ENCODE results near the gene BMPER. TPM values are rescaled to one million over a fixed set of nuclear protein-coding genes. Genes with fewer than 3 reads are reported as not detected.

BMPER gene
- total and polyA plus RNA-seq, 2 experiments from 2014 or later = 4.5 to 6.3 TPM

DNA sequence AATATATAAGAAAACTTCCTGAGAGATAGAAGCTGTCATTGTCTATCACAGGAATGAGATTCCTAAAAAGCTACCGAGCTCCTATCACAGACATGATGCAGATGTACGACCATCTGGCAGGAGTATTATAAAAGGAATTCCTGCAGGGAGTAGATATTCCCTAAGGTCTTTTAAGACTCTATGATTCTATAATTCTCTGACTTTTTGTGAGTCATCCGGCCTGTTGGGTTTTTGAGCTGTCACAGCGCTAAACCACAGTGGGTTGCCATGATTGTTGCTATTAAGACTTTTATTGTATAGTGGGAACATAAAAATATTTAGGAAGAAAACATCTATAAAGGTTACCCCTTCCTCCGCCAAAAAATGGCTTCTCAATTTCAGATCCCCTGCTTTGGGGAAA lies 223.4 kb downstream of the BMPER start:
- H3K4me2 ChIP-seq = no peak overlapping the region
- H4K20me1 ChIP-seq (ENCODE audit: insufficient read depth, poor library complexity, severe bottlenecking) = no peaks in the 10 kb centered on the region
- no peaks in the 10 kb centered on the region for H3K79me2 ChIP-seq
- no peaks in the 10 kb centered on the region for H3K9me3 ChIP-seq (ENCODE audit: low read depth)
- TF ChIP-seq EZH2 (IDR thresholded peaks at IDR 0.05; ENCODE audit: borderline replicate concordance) = no peak
- TF ChIP-seq, protein P1, sequence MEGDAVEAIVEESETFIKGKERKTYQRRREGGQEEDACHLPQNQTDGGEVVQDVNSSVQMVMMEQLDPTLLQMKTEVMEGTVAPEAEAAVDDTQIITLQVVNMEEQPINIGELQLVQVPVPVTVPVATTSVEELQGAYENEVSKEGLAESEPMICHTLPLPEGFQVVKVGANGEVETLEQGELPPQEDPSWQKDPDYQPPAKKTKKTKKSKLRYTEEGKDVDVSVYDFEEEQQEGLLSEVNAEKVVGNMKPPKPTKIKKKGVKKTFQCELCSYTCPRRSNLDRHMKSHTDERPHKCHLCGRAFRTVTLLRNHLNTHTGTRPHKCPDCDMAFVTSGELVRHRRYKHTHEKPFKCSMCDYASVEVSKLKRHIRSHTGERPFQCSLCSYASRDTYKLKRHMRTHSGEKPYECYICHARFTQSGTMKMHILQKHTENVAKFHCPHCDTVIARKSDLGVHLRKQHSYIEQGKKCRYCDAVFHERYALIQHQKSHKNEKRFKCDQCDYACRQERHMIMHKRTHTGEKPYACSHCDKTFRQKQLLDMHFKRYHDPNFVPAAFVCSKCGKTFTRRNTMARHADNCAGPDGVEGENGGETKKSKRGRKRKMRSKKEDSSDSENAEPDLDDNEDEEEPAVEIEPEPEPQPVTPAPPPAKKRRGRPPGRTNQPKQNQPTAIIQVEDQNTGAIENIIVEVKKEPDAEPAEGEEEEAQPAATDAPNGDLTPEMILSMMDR (IDR thresholded peaks at IDR 0.05; ENCODE audit: poor library complexity) = no peak
- TF ChIP-seq EZH2phosphoT487 (IDR thresholded peaks at IDR 0.05; ENCODE audit: low read depth, severe bottlenecking, unreplicated experiment) = no peak
- DNase-seq (ENCODE audit: low spot score) = no peak
- 62% methylated on average over 5 of the region's 5 CpGs for WGBS (ENCODE audit: low lambda C conversion rate, missing lambda C conversion rate)
- H3K4me1 ChIP-seq (ENCODE audit: insufficient read depth) = no peaks in the 10 kb centered on the region
- no peaks in the 10 kb centered on the region for H3K36me3 ChIP-seq (replicated peaks; ENCODE audit: insufficient read depth, low read depth)
- H3K27ac ChIP-seq = no peak overlapping the region
- no peak overlapping the region for H2AFZ ChIP-seq
- no peaks in the 10 kb centered on the region for H3K9me2 ChIP-seq (replicated peaks; ENCODE audit: insufficient read depth)
- no peaks in the 10 kb centered on the region for H3K27me3 ChIP-seq
- H3K4me3 ChIP-seq = no peak overlapping the region

DNA sequence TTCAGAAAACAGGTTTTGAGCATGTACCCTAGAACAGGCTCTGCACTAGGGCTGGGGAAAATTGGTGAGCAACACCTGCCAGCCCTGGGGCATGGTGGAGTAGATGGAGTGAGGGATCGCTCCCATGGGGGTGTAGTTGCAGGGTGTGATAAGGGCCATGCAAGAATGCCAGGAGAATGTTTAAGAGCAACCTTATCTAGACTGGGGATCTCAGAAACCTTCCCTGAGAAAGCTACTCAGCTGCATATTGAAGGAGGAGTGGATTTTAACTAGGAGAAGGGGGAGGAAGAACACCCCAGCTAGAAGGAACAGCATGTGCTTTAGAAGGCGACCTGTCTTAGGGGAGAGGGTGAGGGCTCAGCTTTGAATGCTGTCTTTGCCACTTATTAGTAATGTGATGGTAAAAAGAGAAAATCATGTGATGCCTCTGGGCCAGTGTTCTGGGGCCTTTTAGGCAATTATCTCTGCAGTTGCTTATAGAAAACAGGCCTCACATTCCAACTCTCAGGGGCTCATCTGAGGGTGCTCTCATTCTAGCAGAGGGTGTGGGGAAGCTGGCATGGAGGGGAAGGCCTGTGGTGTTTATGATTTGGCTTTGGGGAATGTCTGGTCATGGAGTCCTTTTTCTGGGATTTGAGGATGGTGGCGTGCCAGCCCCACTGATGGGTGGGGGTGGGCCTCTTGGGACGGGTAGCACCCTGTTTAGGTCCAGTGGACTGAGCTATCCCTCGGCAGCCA lies 225.4 kb downstream of the BMPER start:
- H3K27me3 ChIP-seq = no peaks in the 10 kb centered on the region
- H3K9me3 ChIP-seq (ENCODE audit: low read depth) = no peaks in the 10 kb centered on the region
- H3K36me3 ChIP-seq (replicated peaks; ENCODE audit: insufficient read depth, low read depth) = no peaks in the 10 kb centered on the region
- DNase-seq (ENCODE audit: low spot score) = no peak
- H4K20me1 ChIP-seq (ENCODE audit: insufficient read depth, poor library complexity, severe bottlenecking) = no peaks in the 10 kb centered on the region
- H3K4me2 ChIP-seq = no peak overlapping the region
- H2AFZ ChIP-seq = no peak overlapping the region
- no peaks in the 10 kb centered on the region for H3K79me2 ChIP-seq
- 63% methylated on average over 5 of the region's 5 CpGs for WGBS (ENCODE audit: low lambda C conversion rate, missing lambda C conversion rate)
- H3K27ac ChIP-seq = no peak overlapping the region
- H3K9me2 ChIP-seq (replicated peaks; ENCODE audit: insufficient read depth) = no peaks in the 10 kb centered on the region
- H3K4me1 ChIP-seq (ENCODE audit: insufficient read depth) = no peaks in the 10 kb centered on the region
- H3K4me3 ChIP-seq = no peak overlapping the region
- TF ChIP-seq, protein P1 (IDR thresholded peaks at IDR 0.05; ENCODE audit: poor library complexity) = no peak
- TF ChIP-seq EZH2 (IDR thresholded peaks at IDR 0.05; ENCODE audit: borderline replicate concordance) = no peak
- TF ChIP-seq EZH2phosphoT487 (IDR thresholded peaks at IDR 0.05; ENCODE audit: low read depth, severe bottlenecking, unreplicated experiment) = no peak

DNA sequence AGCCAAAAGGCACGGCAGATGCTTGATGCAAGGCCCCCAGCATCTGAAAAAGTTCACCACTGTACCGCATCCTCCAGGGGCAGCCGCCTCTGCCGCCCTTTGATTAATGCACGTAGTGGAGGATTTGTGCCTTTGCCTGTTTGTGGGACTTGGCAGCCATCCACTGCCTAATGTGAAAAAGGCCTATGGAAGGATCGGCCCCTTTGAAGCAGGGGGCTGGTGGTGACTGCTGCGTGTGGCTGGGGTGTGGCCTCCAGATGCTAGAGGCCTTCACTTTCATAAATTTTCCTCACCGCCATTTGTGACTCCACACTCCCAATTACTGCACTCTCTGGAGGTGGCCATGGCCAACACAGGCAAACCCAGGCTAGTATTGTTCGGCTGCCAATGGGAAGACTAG lies 226.0 kb downstream of the BMPER start:
- H3K9me3 ChIP-seq (ENCODE audit: low read depth) = no peaks in the 10 kb centered on the region
- H3K4me3 ChIP-seq = no peak overlapping the region
- no peak for DNase-seq (ENCODE audit: low spot score)
- no peak overlapping the region for H3K27ac ChIP-seq
- H3K79me2 ChIP-seq = no peaks in the 10 kb centered on the region
- no peaks in the 10 kb centered on the region for H4K20me1 ChIP-seq (ENCODE audit: insufficient read depth, poor library complexity, severe bottlenecking)
- no peak overlapping the region for H2AFZ ChIP-seq
- TF ChIP-seq EZH2 (IDR thresholded peaks at IDR 0.05; ENCODE audit: borderline replicate concordance) = no peak
- no peak for TF ChIP-seq EZH2phosphoT487 (IDR thresholded peaks at IDR 0.05; ENCODE audit: low read depth, severe bottlenecking, unreplicated experiment)
- TF ChIP-seq, protein P1 (IDR thresholded peaks at IDR 0.05; ENCODE audit: poor library complexity) = no peak
- no peaks in the 10 kb centered on the region for H3K4me1 ChIP-seq (ENCODE audit: insufficient read depth)
- H3K27me3 ChIP-seq = no peaks in the 10 kb centered on the region
- H3K4me2 ChIP-seq = no peak overlapping the region
- no peaks in the 10 kb centered on the region for H3K36me3 ChIP-seq (replicated peaks; ENCODE audit: insufficient read depth, low read depth)
- 59% methylated on average over 9 of the region's 9 CpGs for WGBS (ENCODE audit: low lambda C conversion rate, missing lambda C conversion rate)
- no peaks in the 10 kb centered on the region for H3K9me2 ChIP-seq (replicated peaks; ENCODE audit: insufficient read depth)
